HG03139 (cell line): Measurements from ENCODE around the gene NME8.

ENCODE experiments used
- ATAC-seq: cut with Tn5 transposase; IDR thresholded peaks from one replicate; pipeline ENCODE4 v1.9.1; 2021; ENCODE audit not compliant: unreplicated experiment

The NME8 gene

DNA sequence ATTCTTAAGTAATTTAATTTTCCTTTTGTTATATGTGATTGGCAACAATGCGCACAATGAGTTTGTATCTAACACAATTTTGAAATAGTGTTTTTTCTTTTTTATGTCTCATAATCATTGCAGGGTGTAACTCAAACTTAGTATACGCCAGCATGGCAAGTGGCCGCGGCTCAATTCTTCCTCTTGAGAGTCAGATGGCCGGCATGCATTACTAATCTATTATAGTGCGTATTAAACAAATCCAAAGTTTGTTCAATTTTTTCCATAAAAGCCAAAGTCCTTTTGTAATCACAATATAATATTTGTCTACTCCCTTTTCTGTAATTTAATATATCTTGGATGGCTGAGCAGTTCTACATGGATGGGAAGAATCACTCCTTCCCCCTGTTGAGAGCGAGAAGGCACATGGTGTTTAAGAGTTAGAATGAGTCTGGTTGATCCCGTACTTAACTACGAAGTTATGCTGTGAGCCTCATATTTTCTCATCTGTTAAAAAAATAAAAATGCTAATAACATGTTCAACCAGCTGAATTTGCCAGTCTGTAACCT, 84.7 kb downstream of the NME8 start:
- no peak for ATAC-seq

DNA sequence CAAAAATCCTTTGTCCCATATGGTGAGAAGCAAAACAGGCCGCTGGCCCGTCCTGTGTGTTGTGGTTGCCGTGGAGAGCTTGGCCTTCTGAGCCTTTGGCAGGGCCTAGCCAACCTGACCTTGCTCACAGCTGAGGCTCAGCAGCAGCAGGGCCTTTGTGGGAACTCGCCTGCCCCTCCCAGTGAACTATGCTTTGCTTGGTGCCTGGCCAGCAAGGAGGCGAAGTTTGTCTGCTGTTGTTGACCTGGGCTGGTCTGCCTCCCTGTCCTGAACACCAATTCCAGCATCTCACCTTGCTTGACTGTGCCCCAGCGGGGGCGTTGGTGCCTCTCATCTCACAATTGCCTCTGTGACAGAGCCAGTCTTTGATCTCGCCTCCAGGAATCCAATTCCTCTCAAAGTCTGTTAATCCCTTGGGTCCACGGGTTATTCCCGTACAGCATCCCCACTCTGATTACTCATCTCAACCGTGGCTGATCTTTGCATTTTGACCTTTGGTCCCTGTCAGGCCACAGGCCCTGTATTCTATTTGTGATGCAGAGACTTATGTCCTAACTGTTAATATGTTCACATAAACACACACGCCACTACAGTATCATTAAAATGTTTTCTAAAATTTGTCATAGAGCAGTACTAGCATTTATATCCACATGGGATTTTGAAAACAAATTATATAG, 94.7 kb downstream of the NME8 start:
- no peak for ATAC-seq

DNA sequence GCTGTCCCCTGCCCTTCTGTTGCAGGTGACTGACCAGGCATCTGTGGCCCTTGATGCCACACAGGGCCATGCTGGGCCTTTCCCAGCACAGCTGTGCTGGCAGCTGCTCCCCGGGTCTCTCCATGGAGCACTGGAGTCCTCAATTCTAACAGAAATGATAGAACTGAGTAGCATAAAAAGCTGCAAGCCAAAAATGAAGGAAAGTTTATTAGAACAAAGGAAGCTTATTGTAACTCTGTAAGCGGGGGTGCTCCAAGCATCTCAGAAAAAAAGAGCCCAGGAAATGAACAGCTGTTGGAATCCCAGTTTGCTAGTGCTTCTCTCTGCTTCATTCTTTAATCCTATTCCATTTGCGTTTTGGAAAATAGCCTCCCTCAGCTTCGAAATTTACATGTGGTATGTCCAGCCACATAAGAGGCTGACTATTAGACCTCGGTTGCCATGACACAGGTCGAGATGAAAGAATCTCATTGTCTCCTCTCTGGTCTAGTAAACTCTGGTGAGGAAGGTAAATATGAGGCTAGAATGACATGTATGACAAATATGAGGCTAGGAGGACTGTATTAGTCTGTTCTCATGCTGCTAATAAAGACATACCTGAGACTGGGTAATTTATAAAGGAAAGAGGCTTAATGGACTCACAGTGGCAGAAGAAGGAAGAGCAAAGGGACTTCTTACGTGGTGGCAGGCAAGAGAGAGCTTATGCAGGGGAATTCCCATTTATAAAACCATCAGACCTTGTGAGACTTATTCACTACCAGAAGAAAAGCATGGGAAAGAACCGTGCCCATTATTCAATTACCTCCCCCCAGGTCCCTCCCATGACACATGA, 95.7 kb downstream of the NME8 start:
- ATAC-seq: no peak

DNA sequence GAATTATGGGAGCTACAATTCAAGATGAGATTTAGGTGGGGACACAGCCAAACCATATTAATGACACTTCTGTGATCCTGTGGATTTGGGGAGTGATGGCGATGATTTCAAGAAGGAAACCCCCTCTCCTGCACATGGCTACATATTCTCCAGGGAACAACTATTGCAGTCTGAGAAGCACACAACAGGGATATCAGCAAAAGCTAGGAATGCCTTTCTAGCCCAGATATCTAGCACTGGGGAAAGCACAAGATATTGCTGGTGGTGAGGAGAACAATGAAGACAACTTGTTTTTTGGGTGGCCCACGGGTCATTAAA, 96.3 kb downstream of the NME8 start:
- no peak for ATAC-seq

DNA sequence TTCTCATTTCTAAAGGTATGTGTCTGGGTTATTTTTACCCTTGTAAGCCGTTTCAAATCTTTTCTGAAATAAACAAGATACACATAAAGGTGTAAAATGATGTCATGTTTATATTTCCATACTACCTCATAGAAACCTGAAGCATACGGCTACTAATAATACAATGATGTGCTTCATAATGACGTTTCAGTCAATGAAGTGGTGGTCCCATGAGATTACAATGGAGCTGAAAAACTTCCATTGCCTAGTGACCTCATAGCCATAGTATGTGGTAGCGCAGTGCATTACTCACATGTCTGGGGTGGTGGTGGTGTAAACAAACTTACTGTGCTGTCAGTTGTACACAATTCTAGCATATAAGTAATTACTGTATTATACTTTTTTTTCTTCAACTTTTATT, 96.9 kb downstream of the NME8 start:
- ATAC-seq: no peak

DNA sequence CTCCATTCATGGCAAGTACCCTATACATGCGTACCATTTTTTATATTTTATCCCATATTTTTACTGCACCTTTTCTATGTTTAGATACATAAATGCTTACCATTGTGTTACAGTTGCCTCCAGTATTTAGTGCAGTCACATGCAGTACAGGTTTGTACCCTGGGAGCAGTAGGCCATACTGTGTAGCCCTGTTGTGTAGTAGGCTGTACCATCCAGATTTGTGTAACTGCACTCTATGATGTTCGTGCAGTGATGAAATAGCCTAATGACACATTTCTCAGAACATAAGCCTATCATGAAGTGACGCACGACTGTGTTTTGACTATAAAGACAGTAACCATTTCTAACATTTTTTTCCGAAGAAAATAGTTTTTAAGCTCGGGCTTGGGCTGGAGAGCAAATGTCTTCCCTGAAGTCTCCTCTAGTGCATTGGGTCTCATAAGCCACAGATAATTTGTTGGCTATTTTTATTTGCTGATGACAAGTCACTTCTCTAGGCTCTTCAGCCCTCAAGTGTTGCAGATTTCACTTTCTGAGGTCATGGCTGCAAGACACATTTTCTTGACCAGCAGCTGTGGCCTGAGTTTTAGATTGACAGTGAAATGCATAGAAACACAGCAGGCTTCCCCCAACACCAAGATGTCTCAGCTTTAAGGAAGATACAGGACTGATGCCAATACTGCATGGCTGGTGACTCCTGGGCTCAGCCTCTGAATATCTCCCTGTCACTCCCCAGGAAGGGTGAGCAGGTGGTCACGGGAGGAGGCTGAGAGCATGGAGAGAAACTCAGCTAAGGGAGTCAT, 98.9 kb downstream of the NME8 start:
- ATAC-seq: no peak

DNA sequence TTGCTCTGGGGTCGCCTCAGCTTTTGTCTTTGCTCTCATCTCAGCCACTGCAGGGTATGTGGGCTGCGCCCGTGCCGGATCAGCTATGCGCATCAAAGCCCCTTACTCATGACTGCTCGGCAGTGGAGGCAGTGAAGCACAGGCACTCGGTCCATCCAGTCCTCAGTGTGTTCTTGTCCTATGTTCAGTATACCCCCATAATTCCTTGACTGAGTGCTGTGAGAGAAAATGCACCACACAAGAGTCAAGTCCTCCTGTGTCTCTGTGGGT, 99.5 kb downstream of the NME8 start:
- ATAC-seq: no peak
